NCI-H226 (cell line): Measurements from ENCODE around the gene PTPN2.
"Not testable (repeated sequence)": the region's sequence is repeated elsewhere in the genome, so short reads cannot be mapped to it uniquely, and the experiment has no call there.

ENCODE experiments used
- DNase-seq: peaks from one replicate; pipeline ENCODE4 v3.0.0-alpha.2; 2015

The PTPN2 gene

DNA sequence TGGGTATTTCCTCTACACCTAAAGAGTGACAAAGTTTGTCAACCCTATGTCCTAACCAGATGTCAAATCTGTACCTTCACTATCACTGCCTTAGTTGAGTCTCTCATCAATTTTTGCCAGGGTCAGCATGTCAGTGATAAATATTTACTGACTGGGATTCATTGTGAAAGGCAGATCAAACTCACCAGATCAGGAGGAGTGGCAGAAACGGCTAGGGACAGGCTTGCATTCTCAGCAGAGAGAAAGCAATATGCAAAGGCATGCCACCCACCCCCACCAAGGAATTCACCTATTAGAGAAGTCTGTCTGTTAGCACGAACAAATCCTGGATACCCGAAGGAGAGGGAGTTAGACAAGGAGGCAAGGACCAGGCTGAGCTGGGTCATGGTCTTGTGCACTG lies 62.6 kb downstream of the PTPN2 start:
- no peak for DNase-seq

DNA sequence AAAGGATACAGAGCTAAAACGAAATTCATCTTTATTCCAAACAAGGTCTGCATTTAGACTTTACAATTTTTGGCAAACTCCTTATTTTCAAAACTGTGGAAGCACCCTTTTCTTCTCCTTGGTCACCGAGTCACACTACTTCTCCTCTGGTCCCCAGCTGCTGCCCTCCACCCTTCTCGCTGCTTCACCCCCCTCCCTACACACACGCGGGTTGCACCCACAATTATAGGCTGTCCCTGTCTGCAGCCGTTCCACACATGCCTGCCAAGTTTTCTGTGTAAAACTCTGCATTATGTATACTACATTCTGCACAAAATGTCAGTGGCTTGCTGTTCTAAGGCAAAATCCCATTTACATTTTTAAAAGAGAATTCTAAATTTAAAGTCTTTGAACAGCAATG lies 63.5 kb downstream of the PTPN2 start:
- no peak for DNase-seq

DNA sequence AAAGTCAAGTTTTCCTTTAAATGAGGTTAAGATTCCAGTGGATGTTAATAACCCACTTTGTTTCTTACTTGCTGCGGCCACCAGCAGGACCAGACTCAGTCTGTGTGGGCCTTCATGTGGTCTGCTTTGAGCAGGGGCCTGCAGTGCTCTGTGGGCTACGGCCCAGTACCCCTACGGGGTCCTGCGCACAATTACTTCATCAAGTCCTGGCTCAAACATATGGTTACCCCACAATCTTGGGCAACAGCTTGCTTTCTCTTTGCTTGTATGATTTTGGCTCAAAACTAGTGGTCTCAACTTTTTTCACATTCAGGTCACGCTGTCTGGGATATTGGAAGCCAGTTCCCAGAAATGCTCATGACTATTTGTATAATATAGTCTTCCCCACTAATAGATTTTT lies 64.2 kb downstream of the PTPN2 start:
- no peak for DNase-seq

DNA sequence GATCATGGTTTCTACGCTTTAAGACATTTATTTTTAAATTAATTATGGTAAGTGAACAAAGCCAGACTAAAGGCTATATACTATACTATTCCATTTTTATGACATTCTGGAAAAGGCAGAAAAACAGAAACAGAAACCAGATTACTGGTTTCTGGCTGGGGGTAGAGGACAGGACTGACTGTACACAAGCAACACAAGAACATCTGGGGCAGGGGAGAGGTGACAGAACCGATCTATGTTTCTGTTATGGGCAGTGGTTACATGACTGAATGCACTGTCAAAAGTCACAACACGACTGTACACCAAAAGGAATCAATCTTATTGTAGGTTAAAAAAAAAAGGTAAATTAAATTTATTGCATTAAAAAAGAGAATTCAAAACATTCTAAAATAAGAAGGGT lies 64.7 kb downstream of the PTPN2 start:
- no peak for DNase-seq

DNA sequence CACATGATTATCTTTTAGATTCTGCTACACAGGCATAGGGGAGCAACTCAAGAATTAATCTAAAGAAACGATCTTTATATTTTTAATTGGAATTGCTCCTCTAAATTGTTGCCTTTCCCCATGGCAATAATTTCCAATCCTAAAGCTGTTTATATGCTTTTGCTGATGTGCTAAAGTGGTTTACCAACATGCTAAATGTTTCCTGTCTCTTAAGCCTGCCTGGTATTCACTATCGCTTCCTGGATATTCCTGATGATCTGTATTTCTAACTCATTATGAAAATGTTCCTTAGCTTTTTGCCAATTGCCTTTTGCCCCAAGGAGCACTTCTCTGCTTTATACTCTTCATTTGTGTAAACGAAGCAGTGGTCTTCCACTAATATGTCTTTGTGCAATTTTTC lies 65.8 kb downstream of the PTPN2 start:
- DNase-seq: no peak

DNA sequence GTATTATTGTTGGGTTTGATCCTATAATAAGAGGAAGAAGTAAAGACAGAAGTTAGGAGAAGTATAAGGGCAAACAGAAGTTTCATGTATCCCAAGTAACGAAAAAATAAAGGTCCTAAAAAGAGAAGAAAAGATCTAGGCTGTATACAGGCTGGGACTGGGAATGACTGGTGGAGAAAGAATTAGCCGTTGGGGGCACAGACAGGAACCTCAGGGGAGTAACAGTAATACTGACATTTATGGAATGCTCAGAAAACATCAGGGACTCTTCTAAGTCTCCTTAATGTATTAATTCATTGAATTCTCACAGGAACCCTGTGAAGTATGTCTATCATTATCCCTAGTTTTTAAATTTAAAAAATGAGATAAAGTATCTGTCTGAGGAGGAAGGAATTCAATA lies 67.6 kb downstream of the PTPN2 start:
- no peak for DNase-seq

DNA sequence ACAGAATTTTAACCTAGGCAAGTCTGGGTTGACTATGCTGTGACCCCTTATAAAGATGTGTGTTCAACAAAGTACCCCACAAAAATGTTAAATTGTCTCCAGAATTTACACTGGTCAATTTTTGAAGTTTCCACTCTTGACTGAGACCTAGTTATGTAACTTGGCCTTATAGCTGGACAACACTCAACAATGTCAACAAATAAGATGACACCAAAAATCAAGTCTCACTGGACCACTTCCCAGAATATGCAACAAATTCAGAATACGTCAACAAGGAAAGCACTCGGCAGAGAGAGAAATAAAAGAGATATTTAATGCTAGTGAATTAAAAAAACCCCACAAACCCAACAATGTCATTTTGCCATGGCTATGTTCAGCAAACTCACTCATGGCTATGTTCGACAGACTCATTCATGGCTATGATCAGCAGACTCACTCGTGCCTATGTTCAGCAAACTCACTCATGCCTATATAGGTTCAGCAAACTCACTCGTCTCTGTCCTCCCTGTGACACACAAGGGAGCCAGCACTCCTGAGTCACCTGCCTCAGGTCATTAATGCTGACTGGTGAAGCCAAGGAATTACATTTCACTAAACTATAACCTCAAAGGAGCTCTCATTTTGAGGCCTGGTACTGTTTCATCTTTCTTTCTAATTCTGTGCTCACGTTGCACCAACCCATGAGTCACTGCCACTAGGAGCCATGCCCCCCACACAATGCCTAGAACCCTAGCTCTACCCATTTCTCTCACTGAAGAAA lies 72.7 kb downstream of the PTPN2 start:
- no peak for DNase-seq

DNA sequence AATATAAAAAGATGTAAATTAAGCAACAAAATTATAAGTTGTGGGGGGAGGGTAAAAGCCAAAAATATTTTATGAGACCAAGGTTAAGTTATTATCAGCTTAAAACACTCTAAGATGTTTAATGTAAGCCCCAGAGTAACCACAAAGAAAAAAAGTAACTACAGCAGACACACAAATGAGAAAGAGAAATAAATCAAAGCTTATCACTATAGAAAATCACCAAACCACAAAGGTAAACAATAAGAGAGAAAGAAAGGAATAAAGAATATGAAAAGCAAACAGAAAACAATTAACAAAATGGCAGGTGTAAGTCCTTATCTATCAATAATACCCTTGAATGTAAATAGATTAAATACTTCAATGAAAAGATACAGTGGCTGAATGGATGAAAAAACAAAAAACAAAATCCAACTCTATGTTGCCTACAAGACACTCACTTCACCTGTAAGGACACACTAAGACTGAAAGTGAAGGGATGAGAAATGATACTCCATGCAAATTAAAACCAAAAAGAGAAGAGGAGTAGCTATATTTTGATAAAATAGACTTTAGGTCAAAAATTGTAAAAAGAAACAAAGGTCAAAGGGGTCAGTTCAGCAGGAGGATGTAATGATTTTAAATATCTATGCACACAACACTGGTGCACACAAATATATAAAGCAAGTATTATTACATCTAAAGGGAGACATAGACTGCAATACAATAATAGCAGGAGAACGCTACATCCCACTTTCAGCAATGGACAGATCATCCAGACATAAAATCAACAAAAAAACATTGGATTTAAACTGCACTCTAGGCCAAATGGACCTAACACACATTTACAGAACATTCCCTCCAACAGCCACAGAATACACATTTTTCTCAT lies 80.7 kb downstream of the PTPN2 start:
- no peak for DNase-seq

DNA sequence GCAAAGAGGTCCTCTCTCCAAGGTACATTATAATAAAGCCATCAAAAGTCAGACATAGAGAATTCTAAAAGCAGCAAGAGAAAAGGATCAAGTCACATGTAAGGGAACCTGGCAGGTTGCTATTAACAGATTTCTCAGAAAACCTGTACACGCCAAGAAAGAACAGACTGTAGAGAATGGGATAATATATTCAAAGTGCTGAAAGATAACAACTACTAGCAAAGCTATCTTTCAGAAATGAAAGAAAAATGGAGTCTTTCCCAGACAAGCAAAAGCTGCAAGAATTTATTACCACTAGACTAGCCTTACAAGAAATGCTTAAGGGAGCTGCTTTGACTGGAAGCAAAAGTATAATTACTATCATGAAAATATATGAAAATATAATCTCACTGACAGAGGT lies 81.5 kb downstream of the PTPN2 start:
- no peak for DNase-seq

DNA sequence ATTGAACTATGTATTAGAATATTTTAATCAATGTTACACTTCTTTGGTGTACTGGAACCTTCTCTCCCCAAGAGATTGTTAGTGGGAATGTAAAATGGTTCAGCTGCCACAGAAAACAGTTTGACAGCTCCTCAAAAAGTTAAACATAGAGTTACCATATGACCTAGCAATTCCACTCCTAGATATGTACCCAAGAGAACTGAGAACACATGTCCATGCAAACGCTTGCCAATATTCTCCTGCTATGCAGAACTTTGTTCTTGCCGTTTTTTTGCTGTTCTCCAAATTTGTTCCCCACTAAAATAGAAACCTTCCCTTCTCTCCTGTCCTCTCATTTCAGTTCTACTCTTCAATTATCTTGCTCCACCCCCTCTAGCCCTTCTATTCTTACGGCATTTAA lies 87.6 kb downstream of the PTPN2 start:
- no peak for DNase-seq

DNA sequence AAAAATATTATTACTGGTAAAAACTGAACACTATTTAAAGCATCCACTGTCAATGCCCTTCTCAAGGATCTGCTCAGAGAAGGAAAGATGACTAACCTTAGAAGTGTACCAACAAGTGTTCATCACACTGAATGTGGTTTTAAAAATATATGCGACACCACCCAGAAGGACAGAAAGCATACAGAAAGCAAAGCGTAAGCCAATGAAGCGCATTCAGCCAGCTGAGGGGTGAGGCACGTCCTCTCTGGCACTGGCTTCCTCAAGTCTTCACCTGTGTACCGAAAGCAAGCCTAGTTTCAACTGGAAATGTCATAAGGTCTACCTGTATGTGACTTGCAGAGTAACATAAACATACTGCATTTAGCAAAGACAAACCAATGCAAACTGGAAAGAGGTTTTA lies 92.4 kb downstream of the PTPN2 start:
- DNase-seq: no peak

DNA sequence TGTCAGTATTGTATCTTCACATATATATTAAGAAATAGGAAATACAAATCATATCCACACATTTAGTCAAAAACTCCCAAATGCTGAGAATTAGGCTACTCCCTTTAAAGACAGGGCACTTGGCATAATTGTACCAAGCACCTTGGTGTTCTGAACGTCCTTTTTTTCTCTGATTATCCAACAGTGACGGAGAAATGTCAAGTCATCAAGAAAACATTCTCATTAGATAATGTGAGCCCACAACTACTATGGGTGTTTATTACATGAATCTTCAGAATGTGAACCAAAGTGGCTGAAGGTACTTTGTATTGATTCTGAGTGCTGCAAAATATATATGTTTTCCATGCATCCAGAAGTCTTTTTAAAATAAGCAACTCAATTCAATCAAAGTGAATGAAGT lies 97.4 kb downstream of the PTPN2 start:
- DNase-seq: no peak

DNA sequence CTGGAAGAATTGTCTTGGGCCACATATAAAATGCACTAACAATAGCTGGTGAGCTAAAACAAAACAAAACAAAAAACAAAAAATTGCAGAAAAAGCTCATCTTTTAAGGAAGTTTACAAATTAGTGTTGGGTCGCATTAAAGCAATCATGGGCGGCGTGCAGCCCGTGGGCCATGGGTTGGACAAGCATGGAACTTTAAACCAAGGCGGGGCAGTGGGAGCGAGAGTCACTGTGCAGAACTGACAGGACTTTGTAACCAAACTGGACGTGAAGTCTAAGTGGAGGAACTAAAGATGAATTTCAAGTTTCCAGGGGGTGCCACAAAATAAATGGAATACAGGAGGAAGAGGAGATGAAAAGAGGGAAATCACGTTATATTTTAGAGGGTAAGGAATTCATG lies 100.5 kb downstream of the PTPN2 start:
- DNase-seq: no peak

DNA sequence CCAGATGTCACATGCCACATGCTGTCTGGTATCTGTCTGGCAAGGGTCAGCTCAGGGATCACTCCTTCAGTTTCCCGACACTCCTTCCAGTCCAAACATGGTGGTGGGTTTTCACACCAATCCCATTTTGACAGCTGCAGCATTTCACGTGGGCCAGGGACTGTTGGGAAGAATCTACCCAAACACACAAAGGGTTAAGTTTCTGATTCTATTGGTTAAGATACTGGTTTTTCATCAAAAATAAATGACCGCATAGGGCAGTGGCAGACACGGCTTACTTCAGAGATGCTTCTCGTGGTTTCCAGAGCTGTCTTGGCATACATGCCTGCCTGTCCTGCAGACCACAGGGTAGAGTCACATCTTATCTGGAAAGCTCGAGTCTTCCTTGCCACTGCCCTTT lies 101.5 kb downstream of the PTPN2 start:
- no peak for DNase-seq

DNA sequence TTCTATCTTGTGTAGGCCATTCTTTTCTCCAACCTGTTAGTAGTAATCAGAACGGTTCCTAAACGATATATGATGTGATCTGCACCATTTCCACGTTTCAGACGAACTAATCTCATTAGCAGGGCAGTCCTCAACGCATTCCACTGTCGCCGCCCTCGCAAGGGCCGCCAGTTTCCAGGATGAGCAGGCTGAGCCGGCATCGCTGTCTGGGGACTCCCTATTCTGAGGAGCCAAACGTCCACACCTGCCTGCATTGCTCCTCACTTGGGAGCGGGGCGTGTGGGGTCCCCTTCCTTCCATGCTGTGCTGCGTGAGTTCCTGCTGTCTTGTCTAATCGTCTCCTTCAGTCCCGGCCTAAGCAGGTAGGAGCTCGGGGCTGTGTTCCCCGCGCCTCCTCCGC lies 104.6 kb downstream of the PTPN2 start:
- DNase-seq: no peak

DNA sequence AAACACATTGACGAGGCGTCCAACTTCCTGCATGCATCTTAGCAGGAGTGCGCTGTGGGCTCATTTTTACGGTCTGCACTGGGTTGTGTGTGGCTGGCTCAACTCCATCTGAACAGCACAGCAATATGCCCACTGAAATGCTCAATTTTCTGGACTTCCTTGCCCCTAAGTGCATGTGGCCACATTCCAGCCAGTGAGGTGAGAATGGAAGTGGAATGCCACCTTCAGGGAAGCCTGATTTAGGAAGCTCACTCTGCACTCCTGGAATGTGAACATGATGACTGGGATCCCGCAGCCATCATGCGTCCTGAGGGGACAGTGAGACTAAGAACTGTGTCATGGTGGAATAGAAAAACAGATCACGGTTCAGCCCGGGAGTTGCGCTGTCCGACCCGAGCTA lies 105.0 kb downstream of the PTPN2 start:
- DNase-seq: no peak

DNA sequence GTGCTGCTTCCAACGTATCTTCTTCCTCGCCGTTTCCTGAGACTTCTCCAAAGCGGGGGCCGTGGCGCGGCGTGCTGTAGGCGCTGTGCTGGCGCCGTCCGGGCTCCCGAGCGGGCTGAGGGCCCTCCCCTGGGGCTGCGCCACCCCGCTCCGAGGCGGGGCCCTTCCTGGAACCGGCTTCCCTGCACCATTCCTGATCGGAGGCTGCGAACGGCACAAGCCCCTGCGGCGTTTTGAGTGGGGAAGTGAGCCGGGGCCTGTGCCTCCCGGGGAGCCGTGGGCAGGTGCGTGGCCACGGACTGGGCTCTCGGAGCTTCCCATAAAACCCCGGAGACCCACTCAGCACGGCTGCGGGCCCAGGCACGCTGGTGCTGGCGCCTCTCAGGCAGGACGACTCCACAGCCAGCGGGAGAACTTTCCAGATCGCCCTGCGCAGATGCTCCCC lies 106.5 kb downstream of the PTPN2 start:
- DNase-seq: no peak

DNA sequence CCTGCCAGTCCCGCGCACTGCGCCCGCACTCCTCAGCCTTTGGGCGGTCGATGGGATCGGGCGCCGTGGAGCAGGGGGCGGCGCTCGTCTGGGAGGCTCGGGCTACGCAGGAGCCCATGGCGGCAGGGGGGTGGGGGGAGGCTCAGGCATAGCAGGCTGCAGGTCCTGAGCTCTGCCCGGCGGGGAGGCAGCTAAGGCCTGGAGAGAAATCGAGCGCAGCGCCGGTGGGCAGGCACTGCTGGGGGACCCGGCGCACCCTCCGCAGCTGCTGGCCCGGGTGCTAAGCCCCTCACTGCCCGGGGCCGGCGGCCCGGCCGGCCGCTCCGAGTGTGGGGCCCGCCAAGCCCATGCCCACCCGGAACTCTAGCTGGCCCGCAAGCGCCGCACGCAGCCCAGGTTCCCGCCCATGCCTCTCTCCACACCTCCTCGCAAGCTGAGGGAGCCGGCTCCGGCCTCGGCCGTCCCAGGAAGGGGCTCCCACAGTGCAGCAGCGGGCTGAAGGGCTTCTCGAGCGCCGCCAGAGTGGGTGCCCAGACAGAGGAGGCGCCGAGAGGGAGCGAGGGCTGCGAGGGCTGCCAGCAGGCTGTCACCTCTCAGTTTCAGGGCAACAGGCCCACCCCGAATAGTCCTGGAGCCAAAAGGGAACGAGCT lies 107.1 kb downstream of the PTPN2 start:
- no peak for DNase-seq

DNA sequence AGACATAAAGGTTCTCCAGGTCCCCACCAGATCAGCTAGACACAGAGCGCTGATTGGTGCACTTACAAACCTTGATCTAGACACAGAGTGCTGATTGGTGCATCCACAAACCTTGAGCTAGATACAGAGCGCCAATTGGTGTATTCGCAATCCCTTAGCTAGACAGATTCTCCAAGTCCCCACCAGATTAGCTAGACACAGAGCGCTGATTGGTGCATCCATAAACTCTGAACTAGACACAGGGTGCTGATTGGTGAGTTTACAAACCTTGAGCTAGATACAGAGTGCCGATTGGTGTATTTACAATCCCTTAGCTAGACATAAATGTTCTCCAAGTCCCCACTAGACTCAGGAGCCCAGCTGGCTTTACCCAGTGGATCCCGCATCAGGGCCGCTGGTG lies 107.6 kb downstream of the PTPN2 start:
- DNase-seq: not testable (repeated sequence)

DNA sequence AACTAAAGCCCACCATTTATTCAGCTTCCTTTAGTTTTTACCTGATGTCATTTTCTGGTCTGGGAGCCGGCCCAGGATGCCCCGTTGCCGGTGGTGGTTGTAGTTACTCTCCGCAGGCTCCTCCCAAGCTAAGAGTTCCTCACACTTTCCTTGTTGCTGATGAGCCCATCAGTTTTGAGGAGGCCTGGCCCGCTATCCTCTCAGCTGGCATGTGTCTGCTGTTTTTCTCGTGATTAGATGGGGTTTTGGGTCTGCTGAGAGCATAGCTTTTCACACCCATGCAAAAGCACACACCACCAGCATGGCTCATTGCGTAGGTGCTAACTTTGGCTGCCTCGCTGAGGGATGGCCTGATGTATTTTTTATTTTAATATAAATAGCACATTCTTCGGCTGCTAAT lies 109.1 kb downstream of the PTPN2 start:
- no peak for DNase-seq

DNA sequence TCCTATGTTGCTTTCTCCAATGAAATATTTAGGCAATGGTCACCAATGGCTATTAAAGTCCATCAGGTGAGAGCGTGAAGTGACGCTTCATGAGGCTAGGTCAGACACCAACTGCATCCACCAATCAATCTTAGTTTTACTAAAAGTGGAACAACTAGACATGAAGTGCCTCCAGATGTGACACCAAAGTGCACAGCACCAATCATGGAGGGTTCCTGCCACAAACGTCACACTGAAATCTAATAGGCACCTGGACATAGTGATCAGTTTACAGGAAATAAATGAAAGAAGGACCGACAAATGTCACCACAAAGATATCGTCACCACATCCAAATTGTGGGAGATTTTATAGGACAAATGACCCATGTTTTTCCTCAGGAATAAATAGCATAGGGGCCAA lies 110.7 kb downstream of the PTPN2 start:
- DNase-seq: no peak

DNA sequence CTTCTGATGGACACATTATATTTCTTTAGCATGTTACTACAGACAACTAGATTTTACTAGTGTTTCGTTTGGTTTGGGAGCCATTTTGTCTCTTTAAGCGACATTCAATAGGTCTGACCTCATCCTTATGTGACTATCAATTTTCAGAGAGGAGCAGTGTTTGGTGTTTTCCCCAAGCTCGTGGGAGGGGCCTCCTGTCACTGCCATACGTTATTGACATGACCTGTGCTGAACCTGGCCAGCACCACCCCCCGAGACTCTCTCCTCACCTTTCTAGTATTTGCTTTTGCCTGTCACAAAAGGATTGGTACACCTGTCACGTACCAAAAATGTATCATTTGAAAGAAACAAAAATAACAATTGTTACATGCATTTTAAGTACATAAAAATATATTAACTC lies 111.9 kb downstream of the PTPN2 start:
- no peak for DNase-seq

DNA sequence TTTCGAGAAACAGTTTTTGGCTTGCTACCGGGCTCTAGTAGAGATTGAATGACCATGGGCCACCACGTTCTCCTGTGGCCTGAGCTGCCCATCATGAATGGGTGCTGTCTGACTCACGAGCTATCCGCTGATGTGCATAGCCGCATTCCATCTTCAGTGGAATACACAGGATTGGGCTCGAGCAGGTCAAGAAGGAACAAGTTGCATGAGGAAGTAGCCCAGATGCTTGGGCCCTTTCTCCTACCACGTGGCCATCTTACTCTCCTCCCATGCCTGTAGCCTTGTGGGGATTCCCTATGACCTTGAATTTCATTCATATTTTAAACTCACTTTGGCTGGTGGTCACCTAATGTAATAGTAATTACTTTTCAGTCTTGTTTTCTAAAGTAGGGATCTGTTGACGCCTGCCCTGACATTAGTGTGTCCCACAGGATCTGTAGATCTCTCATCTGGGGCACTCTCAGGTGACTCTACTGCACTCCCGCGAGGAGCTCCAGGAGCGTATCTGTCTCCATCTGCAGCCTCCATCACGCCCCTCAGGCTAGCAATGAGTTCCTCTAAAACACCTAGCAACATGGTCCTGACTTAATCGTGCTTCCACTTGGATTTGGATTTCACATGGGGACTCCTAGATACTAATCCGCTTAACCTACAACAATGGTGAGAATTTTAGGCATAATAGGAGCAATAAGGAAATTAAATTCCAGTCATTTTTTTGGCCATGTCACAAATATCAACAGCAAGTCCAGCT lies 113.4 kb downstream of the PTPN2 start:
- DNase-seq: no peak
